ENCODE results near the gene SLC2A4RG. TPM values are rescaled to one million over a fixed set of nuclear protein-coding genes. Genes with fewer than 3 reads are reported as not detected.
"Not testable (repeated sequence)": the region's sequence is repeated elsewhere in the genome, so short reads cannot be mapped to it uniquely, and the experiment has no call there.

Gene SLC2A4RG
- total and polyA plus RNA-seq, 4 donors, result 5.5 to 79.1 (median 53.1) TPM

DNA sequence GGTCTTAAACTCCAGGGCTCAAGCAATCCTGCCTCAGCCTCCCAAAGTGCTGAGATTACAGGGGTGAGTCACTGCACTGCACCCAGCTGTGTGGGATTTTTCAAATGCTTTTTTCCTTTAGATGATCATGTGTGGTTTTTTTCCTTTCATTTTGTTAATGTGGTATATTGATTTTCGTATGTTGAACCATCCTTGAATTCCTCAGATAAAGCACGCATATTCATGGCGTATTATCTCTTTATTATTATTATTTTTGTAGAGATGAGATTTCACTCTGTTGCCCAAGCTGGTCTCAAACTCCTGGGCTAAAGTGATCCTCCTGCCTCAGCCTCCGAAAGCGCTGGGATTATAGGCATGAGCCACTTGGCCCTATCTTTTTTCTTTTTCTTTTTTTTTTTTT is 24.7 kb upstream of the SLC2A4RG start:
- peaks cover 9% of the 10 kb centered on the region for H3K9me3 ChIP-seq (ENCODE audit: control insufficient read depth, insufficient read depth, low read length)
- H3K4me1 ChIP-seq (ENCODE audit: control insufficient read depth, insufficient read depth, low read length), result no peaks in the 10 kb centered on the region
- no CpG with 5 or more reads among the region's 5 CpGs for WGBS (ENCODE audit: insufficient coverage)
- no peak overlapping the region for H3K27ac ChIP-seq (ENCODE audit: low read depth, low read length)
- no peak for DNase-seq (ENCODE audit: low read depth in 4 of 6, low spot score in 6 of 6)
- H3K27me3 ChIP-seq (ENCODE audit: control insufficient read depth, insufficient read depth, low read length), result no peaks in the 10 kb centered on the region
- no peak overlapping the region for H3K4me3 ChIP-seq (ENCODE audit: low read depth, low read length)
- peaks cover 68% of the 10 kb centered on the region for H3K36me3 ChIP-seq (ENCODE audit: control insufficient read depth, insufficient read depth, low read length)

DNA sequence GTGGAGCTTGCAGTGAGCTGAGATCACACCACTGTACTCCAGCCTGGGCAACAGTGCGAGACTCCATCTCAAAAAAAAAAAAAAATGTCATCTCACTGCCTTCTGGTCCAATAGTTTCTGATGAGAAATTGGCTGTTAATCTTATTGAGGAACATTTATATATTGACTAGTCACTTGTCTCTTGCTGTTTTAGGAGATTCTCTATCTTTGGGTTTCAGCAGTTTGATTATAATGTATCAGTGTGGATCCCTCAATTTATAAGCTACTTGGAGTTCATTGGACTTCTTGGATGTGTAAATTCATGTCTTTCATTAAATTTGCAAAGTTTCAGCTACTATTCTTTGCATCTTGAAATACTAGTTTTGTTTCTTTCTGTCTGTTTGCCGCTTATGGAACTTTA is 20.6 kb upstream of the SLC2A4RG start:
- WGBS (ENCODE audit: insufficient coverage), result 100% methylated on average over 1 of the region's 2 CpGs
- Histone ChIP-seq H3K4me3 (ENCODE audit: low read depth, low read length) (no peak overlapping the region), H3K4me1 (ENCODE audit: control insufficient read depth, insufficient read depth, low read length) (no peaks in the 10 kb centered on the region), H3K27me3 (ENCODE audit: control insufficient read depth, insufficient read depth, low read length) (no peaks in the 10 kb centered on the region), H3K9me3 (ENCODE audit: control insufficient read depth, insufficient read depth, low read length) (peaks cover 9% of the 10 kb centered on the region), H3K27ac (ENCODE audit: low read depth, low read length) (no peak overlapping the region), H3K36me3 (ENCODE audit: control insufficient read depth, insufficient read depth, low read length) (peaks cover 64% of the 10 kb centered on the region)
- DNase-seq (ENCODE audit: low read depth in 4 of 6, low spot score in 6 of 6), result no peak

- H3K4me1 ChIP-seq (ENCODE audit: control insufficient read depth, insufficient read depth, low read length); DNase-seq (ENCODE audit: low read depth in 4 of 6, low spot score in 6 of 6); H3K4me3 ChIP-seq (ENCODE audit: low read depth, low read length); H3K27ac ChIP-seq (ENCODE audit: low read depth, low read length); H3K27me3 ChIP-seq (ENCODE audit: control insufficient read depth, insufficient read depth, low read length); H3K9me3 ChIP-seq (ENCODE audit: control insufficient read depth, insufficient read depth, low read length): not testable (repeated sequence)
- peaks cover 49% of the 10 kb centered on the region for H3K36me3 ChIP-seq (ENCODE audit: control insufficient read depth, insufficient read depth, low read length)
- 88% methylated on average over 2 of the region's 2 CpGs for WGBS (ENCODE audit: insufficient coverage)
Measured at GRCh38 chr20:63722967-63723622, 16.5 kb upstream of the SLC2A4RG start.

DNA sequence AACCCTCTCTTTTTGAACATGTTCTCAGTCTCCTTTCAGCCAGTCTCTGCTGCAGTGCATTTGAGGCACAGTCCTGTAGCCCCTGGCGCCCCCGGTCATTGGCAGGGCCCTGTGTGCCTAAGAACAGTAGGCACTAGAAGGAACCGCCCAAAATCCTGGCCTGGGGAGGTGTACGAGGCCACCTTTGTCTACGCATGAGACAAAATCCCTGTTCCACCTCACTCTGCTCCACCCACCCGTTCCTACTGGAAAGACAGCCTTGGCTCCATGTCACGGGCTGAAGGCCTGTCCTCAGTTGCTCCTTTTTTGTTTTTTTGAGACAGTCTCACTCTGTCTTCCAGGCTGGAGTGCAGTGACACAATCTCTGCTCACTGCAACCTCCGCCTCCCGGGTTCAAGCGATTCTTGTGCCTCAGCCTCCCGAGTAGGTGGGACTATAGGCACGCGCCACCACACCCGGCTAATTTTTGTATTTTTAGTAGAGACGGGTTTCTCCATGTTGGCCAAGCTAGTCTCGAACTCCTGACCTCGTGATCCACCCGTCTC is 9.3 kb upstream of the SLC2A4RG start:
- H3K4me3 ChIP-seq (ENCODE audit: low read depth, low read length); DNase-seq (ENCODE audit: low read depth in 4 of 6, low spot score in 6 of 6); H3K27ac ChIP-seq (ENCODE audit: low read depth, low read length); H3K4me1 ChIP-seq (ENCODE audit: control insufficient read depth, insufficient read depth, low read length); H3K9me3 ChIP-seq (ENCODE audit: control insufficient read depth, insufficient read depth, low read length); H3K27me3 ChIP-seq (ENCODE audit: control insufficient read depth, insufficient read depth, low read length): not testable (repeated sequence)
- H3K36me3 ChIP-seq (ENCODE audit: control insufficient read depth, insufficient read depth, low read length), result peaks cover 51% of the 10 kb centered on the region
- 96% methylated on average over 18 of the region's 18 CpGs for WGBS (ENCODE audit: insufficient coverage)

DNA sequence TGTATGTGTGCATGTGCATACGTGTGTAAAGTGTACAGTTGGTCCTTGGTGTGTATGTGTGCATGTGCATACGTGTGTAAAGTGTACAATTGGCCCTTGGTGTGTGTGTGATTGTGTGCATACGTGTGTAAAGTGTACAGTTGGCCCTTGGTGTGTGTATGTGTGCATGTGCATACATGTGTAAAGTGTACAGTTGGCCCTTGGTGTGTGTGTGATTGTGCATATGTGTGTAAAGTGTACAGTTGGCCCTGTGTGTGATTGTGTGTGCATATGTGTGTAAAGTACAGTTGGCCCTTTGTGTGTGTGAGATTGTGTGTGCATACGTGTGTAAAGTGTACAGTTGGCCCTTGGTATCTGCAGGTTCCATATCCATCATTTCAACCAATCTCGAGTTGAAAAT is 8.2 kb upstream of the SLC2A4RG start:
- WGBS (ENCODE audit: insufficient coverage), result 85% methylated on average over 3 of the region's 5 CpGs
- no peak for DNase-seq (ENCODE audit: low read depth in 4 of 6, low spot score in 6 of 6)
- Histone ChIP-seq H3K27me3 (ENCODE audit: control insufficient read depth, insufficient read depth, low read length) (no peaks in the 10 kb centered on the region), H3K27ac (ENCODE audit: low read depth, low read length) (no peak overlapping the region), H3K4me3 (ENCODE audit: low read depth, low read length) (no peak overlapping the region), H3K36me3 (ENCODE audit: control insufficient read depth, insufficient read depth, low read length) (peaks cover 58% of the 10 kb centered on the region), H3K4me1 (ENCODE audit: control insufficient read depth, insufficient read depth, low read length) (peaks cover 13% of the 10 kb centered on the region), H3K9me3 (ENCODE audit: control insufficient read depth, insufficient read depth, low read length) (no peaks in the 10 kb centered on the region)

DNA sequence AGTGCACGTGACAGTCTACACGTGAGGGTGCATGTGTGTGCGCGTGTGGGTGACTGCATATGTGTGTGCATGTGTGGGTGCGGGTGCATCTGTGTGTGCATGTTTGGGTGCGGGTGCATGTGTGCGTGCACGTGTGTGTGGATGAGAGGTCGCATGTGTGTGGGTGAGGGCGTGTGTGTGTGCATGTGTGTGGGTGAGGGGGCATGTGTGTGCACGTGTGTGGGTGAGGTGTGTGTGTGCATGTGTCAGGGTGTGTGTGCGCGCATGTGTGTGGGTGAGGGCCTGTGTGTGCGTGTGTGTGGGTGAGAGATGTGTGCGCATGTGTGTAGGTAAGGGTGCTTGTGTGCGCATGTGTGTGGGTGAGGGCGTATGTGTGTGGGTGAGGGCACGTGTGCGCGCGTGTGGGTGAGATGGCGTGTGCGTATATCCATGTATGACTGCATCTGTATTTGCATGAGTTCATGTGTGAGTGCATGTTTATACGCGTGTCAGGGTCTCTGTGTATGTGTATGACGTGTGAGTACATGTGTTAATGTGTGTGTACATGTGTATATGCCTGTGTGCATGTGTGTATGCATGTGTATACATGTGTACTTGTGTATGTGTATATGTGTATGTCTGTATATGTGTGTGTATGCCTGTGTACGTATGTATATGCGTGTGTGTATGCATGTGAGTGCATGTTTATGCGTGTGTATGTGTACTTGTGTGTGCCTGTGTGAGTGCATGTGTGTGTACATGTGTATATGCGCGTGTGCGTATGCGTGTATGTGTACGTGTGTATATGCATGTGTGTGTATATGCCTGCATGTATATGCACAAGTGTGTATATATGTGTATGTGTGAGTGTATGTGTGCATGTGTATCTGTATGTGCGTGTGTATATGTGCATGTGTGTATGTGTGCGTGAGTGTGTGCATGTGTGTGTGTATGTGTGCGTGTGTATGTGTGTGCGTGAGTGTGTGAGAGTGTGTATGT is 7.2 kb upstream of the SLC2A4RG start:
- H3K36me3 ChIP-seq (ENCODE audit: control insufficient read depth, insufficient read depth, low read length), result peaks cover 64% of the 10 kb centered on the region
- no peak overlapping the region for H3K27ac ChIP-seq (ENCODE audit: low read depth, low read length)
- H3K4me1 ChIP-seq (ENCODE audit: control insufficient read depth, insufficient read depth, low read length), result peaks cover 23% of the 10 kb centered on the region
- H3K27me3 ChIP-seq (ENCODE audit: control insufficient read depth, insufficient read depth, low read length), result no peaks in the 10 kb centered on the region
- H3K9me3 ChIP-seq (ENCODE audit: control insufficient read depth, insufficient read depth, low read length), result no peaks in the 10 kb centered on the region
- no peak overlapping the region for H3K4me3 ChIP-seq (ENCODE audit: low read depth, low read length)
- 89% methylated on average over 37 of the region's 38 CpGs for WGBS (ENCODE audit: insufficient coverage)
- DNase-seq (ENCODE audit: low read depth in 4 of 6, low spot score in 6 of 6), result no peak

GRCh38 chr20:63733117-63733516 is 6.5 kb upstream of the SLC2A4RG start:
- WGBS (ENCODE audit: insufficient coverage), result 97% methylated on average over 13 of the region's 13 CpGs
- Histone ChIP-seq H3K27me3 (ENCODE audit: control insufficient read depth, insufficient read depth, low read length) (no peaks in the 10 kb centered on the region), H3K36me3 (ENCODE audit: control insufficient read depth, insufficient read depth, low read length) (peaks cover 71% of the 10 kb centered on the region), H3K4me1 (ENCODE audit: control insufficient read depth, insufficient read depth, low read length) (peaks cover 25% of the 10 kb centered on the region), H3K27ac (ENCODE audit: low read depth, low read length) (no peak overlapping the region), H3K9me3 (ENCODE audit: control insufficient read depth, insufficient read depth, low read length) (no peaks in the 10 kb centered on the region), H3K4me3 (ENCODE audit: low read depth, low read length) (no peak overlapping the region)
- no peak for DNase-seq (ENCODE audit: low read depth in 4 of 6, low spot score in 6 of 6)

- no peak overlapping the region for H3K4me3 ChIP-seq (ENCODE audit: low read depth, low read length)
- WGBS (ENCODE audit: insufficient coverage), result 98% methylated on average over 18 of the region's 18 CpGs
- H3K27ac ChIP-seq (ENCODE audit: low read depth, low read length), result no peak overlapping the region
- H3K9me3 ChIP-seq (ENCODE audit: control insufficient read depth, insufficient read depth, low read length), result no peaks in the 10 kb centered on the region
- peaks cover 77% of the 10 kb centered on the region for H3K36me3 ChIP-seq (ENCODE audit: control insufficient read depth, insufficient read depth, low read length)
- no peak for DNase-seq (ENCODE audit: low read depth in 4 of 6, low spot score in 6 of 6)
- H3K27me3 ChIP-seq (ENCODE audit: control insufficient read depth, insufficient read depth, low read length), result no peaks in the 10 kb centered on the region
- peaks cover 30% of the 10 kb centered on the region for H3K4me1 ChIP-seq (ENCODE audit: control insufficient read depth, insufficient read depth, low read length)
Measured at GRCh38 chr20:63733579-63734081, 5.9 kb upstream of the SLC2A4RG start.

DNA sequence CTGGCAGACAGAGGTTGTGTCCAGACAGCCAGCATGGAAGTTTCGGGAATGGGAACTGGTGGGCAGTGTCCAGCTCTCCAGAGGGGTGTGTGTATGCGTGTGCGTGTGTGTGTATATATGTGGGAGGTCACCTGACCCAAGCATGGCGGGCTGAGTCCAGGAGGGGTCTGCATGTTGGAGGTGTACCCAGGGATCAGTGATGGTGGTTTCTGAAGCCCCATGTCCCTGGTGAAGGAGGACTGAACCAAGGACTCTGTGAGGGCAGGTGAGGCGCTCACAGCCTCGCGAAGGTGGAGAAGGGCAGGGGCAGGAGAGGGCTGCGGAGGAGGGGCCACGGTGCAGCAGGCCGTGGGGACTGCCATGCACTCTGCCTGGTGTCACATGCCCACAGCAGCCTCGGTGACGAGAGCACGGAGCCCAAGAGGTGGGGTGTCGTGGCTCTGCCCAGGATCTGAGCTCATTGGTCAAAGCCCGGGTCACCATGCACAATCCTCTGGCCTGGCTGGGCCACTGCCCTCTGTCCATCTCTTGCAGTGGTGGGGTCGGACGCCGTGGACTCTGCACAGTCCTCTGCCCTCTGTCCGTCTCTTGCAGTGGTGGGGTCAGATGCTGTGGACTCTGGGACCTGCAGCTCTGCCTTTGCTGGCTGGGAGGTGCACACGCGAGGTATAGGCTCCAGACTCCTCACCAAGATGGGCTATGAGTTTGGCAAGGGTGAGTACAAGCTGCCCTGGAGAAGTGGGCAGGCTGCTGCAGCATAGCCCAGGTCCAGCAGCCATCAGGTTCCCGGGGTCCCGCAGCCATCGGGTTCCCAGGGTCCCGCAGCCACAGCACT is 5.2 kb upstream of the SLC2A4RG start:
- Histone ChIP-seq H3K27me3 (ENCODE audit: control insufficient read depth, insufficient read depth, low read length) (no peaks in the 10 kb centered on the region), H3K36me3 (ENCODE audit: control insufficient read depth, insufficient read depth, low read length) (peaks cover 80% of the 10 kb centered on the region), H3K27ac (ENCODE audit: low read depth, low read length) (no peak overlapping the region), H3K9me3 (ENCODE audit: control insufficient read depth, insufficient read depth, low read length) (no peaks in the 10 kb centered on the region), H3K4me1 (ENCODE audit: control insufficient read depth, insufficient read depth, low read length) (peaks cover 37% of the 10 kb centered on the region), H3K4me3 (ENCODE audit: low read depth, low read length) (no peak overlapping the region)
- 95% methylated on average over 25 of the region's 25 CpGs for WGBS (ENCODE audit: insufficient coverage)
- DNase-seq (ENCODE audit: low read depth in 4 of 6, low spot score in 6 of 6), result no peak

Data from spinal cord (tissue), 10 donors.